NCI-H2227 (cell line): ENCODE measurements around the gene POPDC3.
A peak's percentile ranks its signal among the peaks of the same experiment; 100 is the strongest.
"Not testable (repeated sequence)": the region's sequence is repeated elsewhere in the genome, so short reads cannot be mapped to it uniquely, and the experiment has no call there.

ENCODE experiments used
- DNase-seq: peaks from one replicate; lab custom pipeline; 2025; ENCODE audit not compliant: unreplicated experiment; lab: John Stamatoyannopoulos, UW

POPDC3 gene

GRCh38 chr6:105196076-105196475 lies 16.3 kb upstream of the POPDC3 start:
- DNase-seq = no peak

DNA sequence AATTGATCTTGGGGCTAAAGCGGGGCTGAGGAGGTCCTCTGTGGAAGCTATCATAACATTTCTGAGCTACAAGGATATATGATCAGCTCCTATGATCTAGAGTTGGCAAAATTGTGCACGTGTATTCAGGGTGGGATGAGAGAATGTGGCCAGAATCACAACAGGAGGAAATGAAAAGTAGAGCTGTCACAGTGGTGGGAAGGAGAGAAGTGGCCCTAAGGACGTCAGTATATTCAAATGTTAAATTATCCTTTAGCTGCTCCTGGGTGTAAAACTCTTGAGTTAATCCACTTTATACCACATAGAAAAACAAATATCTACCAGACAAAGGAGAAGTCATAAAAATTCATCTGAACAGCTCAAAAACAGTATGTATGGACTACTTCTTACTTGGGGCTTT lies 14.8 kb upstream of the POPDC3 start:
- DNase-seq = no peak

DNA sequence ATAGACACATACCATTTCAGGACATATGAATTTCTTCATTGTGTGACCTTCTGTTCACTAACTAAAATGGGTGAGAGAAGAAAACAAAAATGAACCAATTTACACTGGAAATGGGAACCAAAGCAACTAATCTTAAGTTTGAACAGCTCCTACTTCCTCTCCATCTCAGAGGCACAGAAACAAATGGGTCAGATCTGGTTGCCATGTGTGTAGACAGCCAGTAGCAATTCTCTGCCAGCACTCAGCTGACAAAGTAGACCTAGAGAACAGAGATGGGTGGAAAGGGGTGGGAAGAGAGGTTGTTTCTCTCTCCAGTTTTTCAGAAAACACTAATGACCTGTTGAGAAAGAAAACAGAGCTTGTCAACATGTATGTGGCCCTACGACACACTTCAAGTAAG lies 14.3 kb upstream of the POPDC3 start:
- no peak for DNase-seq

DNA sequence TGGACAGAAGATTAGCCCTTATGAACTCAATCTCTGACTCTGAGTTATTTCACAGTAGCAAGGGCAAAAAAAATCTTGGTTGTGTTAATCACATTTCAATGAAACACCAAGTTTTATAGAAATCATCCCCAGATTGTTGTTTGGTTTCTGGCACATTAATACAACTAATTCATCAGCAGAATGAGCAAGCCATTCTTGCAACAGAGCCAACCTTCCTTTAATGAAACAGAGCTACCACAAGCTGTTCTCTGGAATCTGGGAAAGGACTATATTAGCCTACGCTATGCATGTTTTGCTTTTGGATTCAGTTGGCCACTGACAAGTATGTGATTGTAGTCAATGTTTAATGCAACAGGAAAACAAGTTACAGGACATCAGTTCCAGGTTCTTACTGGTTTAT lies 13.8 kb upstream of the POPDC3 start:
- DNase-seq = no peak

- no peak for DNase-seq
Observed at GRCh38 chr6:105192707-105193465, 13.1 kb upstream of the POPDC3 start.

- DNase-seq = no peak
Observed at GRCh38 chr6:105191351-105191750, 11.5 kb upstream of the POPDC3 start.

DNA sequence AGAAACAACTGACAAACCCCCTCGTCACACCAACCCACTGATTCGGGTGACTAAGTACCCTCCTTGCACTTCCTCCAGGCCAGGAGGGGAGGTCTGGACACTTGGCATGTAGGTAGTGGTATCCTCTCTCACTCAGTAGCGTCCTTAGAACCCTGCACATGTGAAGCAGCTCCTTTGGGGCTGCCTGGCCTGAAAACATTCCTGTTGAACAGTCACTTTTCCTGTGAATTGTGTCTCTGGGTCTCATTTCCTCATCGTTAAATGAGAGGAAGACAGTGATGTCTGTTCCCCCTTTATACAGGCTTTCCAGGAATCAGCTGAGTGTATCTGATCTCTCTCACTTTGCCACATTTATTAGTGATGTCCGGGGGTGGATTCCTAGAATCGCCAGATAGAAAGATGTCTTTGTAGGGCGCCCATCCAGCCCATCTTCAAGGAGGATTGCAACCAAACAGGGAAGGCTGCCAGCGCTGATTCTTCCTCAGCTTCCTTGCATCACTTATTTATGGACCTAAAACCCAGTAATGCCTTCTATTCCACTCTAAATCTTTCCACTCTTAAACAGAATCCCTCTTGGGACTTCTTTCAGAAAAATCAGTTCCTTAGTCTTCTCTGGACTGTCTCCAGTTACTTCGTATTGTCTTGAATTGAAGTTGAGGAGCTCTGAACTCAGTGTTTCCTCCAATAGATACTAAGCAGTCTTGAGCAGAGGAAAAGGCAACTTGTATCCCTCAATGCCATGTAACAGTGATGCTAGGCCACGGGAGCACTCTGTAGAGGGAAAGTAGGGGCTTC lies 9.4 kb upstream of the POPDC3 start:
- DNase-seq = no peak

GRCh38 chr6:105188251-105188650 lies 8.4 kb upstream of the POPDC3 start:
- DNase-seq = no peak

DNA sequence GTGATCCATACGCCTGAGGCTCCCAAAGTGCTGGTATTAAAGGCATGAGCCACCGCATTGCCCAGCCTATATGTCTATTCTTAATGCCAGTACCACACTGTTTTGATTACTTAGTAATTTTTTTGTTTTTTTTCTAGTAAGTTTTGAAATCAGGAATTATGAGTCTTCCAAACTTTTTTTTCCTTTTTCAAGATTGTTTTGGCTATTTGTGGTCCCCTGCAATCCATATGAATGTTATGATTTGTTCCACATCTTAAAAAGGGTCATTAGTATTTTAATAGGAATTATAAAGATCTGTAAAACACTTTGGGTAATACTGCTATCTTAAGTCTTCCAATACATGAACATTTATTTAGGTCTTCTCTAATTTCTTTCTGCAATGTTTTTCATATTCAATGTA lies 6.8 kb upstream of the POPDC3 start:
- no peak for DNase-seq

DNA sequence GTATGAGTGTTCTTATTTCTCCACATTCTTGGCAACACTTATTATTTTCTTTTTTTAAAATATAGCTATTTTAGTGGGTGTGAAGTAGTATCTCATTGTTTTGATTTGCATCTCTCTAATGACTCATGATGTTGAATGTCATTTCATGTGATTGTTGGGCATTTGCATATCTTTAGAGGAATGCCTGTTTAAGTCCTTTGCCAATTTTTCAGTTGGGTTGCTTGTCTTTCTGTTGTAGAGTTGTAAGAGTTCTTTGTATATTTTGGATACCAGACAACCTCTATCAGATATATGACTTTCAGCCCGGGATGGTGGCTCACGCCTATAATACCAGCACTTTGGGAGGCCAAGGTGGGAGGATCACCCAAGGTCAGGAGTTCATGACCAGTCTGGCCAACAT lies 5.1 kb upstream of the POPDC3 start:
- DNase-seq = no peak

DNA sequence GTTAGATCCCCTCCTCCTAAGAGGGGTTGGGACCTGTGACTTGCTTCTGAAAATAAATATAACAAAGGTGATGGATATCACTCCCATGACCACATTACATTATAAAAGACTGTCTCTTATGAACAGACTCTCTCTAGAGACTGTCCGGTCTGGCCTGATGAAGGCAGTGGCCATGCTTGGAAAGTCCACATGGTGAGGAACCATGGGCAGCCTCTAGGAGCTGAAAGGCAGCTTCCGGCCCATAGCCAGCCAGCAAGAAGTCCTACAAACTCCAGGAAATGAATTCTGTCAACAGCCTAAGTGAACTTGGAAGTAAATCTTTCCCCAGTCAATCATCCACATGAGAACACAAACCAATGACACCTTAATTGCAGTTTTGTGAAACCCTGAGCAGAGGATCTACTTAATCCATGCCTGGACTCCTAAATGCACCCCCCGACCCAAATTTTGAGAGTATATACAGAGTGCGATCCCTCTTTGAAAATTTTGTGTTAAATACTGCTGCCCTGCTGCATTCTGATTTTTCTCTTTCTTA lies 2.2 kb upstream of the POPDC3 start:
- no peak for DNase-seq

DNA sequence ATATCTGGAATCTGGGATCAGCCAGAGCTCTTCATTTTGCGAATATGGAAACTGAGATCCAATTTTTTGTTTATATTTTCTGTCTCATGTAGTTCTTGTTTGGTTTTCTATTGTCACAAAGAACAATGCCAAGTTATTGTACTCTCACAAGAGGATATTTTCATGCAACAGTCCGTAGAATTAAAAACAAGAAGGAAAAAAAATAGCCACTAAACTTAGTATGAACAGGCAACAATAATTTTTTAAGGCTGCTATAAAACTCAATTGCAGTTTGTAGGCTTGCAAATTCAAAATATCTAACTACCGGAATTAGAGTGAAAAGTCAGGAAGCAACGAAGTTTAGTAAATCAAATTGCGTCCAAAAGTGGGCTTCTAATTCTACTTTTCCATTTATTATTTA lies 1.2 kb downstream of the POPDC3 start:
- DNase-seq = no peak

DNA sequence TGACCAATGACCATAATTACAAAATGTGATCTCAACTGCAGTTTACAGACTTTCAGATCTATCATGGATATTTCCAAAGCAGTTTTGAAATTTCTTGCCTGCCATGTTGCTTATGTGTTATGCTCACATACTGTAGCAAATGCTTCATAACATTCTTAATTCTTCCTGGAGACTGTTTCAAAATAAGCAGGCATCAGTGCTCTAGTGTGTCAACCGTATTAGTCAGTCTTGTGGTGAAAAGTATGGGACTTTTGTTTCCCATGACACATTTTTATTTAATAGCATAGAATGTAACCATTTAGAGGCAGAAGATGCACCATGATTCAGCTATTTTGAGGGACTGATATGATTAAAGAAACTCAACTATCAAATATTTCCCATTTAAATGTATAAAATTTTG lies 1.7 kb downstream of the POPDC3 start:
- no peak for DNase-seq

DNA sequence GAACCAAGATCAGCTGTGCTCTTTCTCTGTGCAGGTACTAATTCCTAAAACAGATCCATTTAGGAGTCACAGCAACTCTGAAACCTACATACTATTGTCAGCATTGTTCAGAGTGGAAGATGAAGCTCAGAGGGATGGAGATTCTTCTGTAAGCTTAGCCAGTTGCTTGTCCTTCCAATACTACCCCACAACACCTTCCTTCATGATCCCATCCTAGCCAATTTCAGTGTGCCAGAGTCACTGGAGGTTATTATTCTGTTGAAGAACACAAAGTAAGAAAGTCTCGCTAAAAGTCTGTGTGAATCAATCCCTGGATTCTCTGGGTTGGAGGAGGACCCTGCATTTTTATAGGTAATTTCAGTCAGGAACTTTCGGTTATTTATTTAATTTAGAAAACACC lies 2.3 kb downstream of the POPDC3 start:
- no peak for DNase-seq

DNA sequence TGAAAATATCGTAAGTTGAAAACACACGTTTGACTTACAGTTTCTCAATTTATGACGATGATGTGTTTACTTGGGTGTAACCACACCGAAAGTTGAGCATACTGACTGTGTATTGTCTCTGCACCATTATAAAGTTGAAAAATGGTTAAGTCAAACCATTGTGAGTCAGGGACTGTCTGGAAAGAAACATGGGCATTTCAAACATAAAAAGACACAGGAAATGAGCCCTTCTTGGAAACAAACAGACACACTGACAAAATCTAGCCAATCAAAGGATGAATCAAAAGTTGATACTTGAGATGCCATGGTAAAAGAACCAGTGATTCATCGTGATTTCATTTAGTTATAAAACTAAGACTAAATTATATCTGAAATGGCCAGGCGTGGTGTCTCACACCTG lies 5.3 kb downstream of the POPDC3 start:
- DNase-seq = no peak

DNA sequence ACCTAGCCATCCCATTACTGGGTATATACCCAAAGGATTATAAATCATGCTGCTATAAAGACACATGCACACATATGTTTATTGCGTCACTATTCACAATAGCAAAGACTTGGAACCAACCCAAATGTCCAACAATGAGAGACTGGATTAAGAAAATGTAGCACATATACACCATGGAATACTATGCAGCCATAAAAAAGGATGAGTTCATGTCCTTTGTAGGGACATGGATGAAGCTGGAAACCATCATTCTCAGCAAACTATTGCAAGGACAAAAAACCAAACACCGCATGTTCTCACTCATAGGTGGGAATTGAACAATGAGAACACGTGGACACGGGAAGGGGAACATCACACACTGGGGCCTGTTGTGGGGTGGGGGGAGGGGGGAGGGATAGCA lies 7.3 kb downstream of the POPDC3 start:
- not testable (repeated sequence) for DNase-seq

DNA sequence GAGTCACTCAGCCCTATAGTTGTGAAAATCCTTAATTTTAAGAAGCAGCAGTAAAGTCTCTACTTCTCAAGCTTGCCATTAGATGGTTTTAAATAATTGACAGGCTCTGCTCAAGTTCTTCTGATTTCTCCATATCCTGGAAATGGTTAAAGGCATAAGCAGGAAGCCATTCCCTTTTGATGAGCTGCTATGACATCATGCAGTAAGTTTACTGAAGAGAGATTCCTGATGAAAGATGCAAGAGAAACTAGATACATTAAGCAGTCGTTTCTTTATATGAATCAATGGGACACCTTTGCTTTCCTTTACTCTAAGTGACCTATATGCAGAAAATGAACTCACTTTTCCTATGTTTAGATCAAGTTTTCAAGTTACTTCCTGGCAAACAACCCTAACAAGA lies 9.8 kb downstream of the POPDC3 start:
- DNase-seq = no peak

DNA sequence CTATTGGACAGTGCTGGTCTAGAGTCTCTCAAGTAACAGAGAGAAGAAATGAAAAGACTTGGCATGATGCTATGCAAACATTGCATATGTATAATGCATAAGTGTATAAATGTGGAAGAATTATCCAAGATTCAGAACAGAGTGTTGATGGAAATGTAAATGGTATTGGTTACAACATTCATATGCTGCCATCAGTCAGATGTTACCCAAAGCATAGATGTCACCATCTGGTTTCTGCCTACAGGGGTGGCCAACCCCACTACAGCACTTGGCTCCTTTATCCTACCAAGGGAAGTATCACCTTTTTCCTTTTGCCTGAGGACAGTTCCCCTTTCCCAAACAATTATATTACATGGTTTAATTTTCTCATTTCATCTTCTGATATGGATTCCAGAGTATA lies 11.9 kb downstream of the POPDC3 start:
- no peak for DNase-seq

- DNase-seq = peak; percentile 8
Observed at GRCh38 chr6:105164418-105164817, 15.4 kb downstream of the POPDC3 start.

DNA sequence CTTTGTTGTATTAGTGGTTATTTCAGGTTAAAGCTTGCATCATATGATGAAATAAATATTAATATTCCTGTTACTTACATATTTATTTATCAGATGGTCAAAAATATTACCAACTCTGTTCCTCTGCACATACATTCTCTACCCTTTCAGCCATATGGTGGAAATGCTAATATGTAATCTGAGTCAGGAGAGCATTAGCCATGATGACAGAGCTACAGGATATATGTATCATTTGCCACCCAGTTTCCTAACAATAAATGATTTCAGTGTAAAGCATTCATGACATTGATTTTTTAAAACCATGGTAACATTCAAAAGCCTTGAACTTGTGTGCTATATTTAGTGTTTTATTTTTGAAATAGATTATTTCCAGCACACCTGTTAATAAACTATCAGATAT lies 16.6 kb downstream of the POPDC3 start:
- no peak for DNase-seq

DNA sequence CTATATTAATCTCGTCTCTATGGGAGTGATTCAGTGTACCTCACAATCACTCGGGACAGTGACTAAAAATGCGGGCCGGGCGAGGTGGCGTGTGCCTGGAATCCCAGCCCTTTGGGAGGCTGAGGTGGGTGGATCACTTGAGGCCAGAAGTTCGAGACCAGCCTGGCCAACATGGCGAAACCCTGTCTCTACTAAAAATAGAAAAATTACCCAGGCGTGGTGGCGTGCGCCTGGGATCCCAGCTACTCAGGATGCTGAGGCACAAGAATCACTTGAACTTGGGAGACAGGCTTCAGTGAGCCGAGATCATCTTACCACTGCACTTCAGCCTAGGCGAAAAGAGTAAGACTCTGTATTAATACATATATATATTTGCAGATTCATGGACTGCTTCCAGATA lies 17.4 kb downstream of the POPDC3 start:
- no peak for DNase-seq

DNA sequence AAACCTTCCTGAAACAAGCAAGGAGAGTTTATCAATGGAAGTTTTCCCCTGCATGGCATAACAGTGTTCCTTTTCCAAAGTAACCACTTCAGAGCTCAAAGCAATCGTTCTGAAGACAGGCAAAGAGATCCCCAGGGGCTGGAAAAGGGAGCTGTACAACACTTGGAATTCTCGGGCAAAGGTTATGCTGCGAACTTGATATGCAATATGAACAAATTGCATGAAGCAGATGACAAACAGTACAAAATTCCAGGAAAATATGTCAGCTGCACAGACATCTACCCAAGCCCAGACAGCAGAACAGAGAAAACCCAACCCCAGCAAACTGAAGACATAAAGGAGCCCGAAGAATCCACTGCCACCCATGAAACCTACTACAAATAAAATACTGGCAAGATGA lies 18.4 kb downstream of the POPDC3 start:
- no peak for DNase-seq
